Central memory CD4-positive, alpha-beta T cell (primary cell): ENCODE measurements around the gene OCA2.

Experiments
- DNase-seq: peaks from one replicate; pipeline ENCODE4 v3.0.0; 2022

The OCA2 gene

GRCh38 chr15:27933562-27933961 lies 165.6 kb downstream of the OCA2 start:
- DNase-seq: no peak

GRCh38 chr15:27932600-27932999 lies 166.5 kb downstream of the OCA2 start:
- no peak for DNase-seq

- DNase-seq: no peak
Measured at GRCh38 chr15:27928386-27928785, 170.7 kb downstream of the OCA2 start.

- no peak for DNase-seq
Measured at GRCh38 chr15:27912283-27912682, 186.8 kb downstream of the OCA2 start.

DNA sequence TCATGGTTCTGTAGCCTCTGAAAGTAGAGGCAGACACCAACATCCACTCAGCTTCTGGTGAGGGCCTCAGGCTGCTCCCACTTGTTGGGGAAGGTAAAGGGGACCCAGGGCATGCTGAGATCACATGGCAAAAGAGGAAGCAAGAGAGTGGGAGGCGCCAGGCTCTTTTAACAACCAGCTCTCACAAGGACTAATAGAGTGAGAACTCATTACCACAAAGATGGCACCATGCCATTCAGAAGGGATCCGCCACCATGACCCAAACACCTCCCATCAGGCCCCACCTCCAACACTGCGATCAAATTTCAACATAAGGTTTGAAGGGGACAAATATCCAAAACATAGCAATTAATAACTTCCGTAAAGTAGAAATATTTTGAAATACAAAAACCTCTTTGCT lies 192.3 kb downstream of the OCA2 start:
- no peak for DNase-seq

GRCh38 chr15:27903405-27903804 lies 195.7 kb downstream of the OCA2 start:
- no peak for DNase-seq

- no peak for DNase-seq
Measured at GRCh38 chr15:27902680-27903385, 196.3 kb downstream of the OCA2 start.

GRCh38 chr15:27899583-27900285 lies 199.4 kb downstream of the OCA2 start:
- DNase-seq: no peak

GRCh38 chr15:27897481-27897880 lies 201.6 kb downstream of the OCA2 start:
- no peak for DNase-seq

- DNase-seq: no peak
Measured at GRCh38 chr15:27894645-27895044, 204.5 kb downstream of the OCA2 start.

GRCh38 chr15:27889258-27889657 lies 209.9 kb downstream of the OCA2 start:
- DNase-seq: no peak

- no peak for DNase-seq
Measured at GRCh38 chr15:27885201-27885600, 213.9 kb downstream of the OCA2 start.

GRCh38 chr15:27884726-27885125 lies 214.4 kb downstream of the OCA2 start:
- DNase-seq: no peak

- no peak for DNase-seq
Measured at GRCh38 chr15:27878841-27879240, 220.3 kb downstream of the OCA2 start.

DNA sequence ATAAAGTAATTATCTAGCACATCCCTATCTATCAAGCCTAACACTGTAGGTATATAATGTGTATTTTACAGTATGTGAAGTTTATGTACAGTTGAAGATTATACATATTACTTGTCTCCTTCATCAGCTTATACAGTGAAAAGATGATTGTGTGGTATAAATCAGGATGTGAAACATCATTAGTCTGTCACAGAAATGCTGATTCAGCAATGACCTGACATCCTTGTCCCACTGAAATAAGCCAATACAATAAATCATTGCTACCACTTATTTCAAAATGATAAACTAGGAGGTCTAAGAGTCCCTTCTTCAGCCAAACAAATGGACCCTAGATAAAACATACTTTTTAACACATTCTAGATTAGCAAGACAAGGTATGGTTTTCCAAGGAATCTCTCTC lies 225.3 kb downstream of the OCA2 start:
- no peak for DNase-seq

- no peak for DNase-seq
Measured at GRCh38 chr15:27873039-27873438, 226.1 kb downstream of the OCA2 start.

DNA sequence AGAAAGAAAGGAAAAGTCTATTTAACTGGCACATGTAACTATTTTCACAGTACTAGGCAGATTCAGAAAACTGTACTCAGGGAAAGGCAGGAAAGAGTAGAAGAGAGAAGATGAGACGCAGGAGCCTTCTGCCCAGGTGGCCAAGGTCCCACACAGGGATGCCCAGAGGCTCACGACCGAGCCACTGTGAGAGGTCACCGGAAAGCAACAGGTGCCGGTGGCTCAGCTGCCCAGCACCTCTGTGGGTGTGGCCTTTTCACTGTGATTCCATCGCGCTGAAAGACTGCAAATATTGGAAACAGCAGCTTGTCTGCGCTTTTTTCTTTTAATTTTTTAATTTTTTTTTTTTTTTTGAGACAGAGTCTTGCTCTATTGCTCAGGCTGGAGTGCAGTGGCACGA lies 226.8 kb downstream of the OCA2 start:
- DNase-seq: no peak

GRCh38 chr15:27871902-27872260 lies 227.2 kb downstream of the OCA2 start:
- DNase-seq: no peak

- DNase-seq: no peak
Measured at GRCh38 chr15:27871078-27871901, 227.8 kb downstream of the OCA2 start.

- DNase-seq: no peak
Measured at GRCh38 chr15:27870320-27870719, 228.8 kb downstream of the OCA2 start.

DNA sequence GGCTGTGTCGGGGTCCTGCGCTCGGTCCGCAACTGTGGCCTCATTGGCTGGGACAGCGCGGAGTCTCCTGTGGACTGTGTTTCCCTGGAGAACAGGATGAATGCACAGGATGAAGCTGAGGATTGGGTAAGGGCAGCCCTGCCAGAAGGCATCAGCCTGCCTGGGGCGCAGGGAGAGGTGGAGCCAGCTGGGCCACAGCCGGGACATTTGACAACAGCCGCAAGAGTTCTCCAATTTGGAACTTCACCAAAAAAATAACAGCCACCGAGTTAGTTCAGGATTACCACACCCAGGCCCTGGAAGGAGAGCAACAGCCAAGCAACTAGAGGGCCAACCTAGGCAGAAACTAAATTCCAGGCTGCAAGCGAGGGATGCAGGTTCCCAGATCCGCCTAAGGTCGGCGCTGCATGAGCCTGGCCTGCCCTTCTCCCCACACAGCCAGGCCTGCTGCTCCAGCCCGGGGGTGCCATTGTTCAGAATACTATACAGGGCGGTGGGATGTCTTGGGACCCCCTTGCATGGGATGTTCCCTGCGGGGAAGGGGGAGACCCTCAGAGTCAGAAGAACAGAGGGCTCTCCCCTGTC lies 229.3 kb downstream of the OCA2 start:
- DNase-seq: no peak

DNA sequence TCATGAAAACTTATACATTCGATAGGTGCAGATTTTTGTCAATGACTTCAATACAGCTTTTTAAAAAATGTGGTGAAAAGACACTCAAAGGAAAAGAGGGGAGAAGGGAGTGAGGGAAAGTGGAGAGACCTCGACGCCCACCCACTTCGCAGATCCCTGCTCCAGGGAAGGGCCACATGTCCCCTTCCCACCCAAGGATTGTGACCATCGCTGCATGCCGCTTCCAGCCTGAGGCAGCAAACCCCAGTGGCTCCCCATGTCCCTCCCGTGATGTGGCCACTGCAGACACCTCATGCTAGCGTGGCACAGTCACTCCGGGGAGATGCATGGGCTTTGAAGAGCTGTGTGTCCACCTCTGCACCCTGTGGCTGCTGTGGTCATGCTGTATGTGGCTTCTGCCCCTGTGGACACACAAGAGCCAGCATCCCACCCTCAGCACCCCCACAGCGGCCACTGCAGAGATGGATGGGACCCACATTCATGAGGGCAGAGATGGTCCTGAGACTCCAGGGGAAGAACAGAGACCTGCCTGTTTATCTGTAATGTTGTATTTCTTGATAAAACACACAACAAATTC lies 230.2 kb downstream of the OCA2 start:
- DNase-seq: no peak

DNA sequence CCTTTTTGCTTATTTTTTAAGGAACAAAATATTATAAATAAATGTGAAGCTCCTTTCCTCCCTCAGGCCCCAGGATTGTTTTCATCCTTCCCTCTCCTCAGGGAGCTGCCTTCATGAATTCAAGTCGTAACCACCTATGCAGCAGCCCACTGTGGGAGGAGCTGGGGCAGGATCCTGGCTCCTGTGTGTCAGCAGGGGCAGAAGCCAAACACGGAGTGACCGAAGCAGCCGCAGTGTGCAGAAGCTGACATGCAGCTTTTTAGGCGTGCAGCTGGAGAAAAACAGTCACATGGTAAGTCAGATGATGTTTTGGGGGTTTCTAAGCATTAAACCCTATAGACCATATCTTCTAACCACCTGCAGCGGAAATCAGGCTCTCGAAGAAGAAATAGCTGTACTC lies 231.3 kb downstream of the OCA2 start:
- no peak for DNase-seq
